Stimulated activated memory B cell treated with anti-CD40 and anti-IgM and Interleukin-4, amounts not matched to agents 10 μg/mL and 1 μg/mL and 100 μg/mL, for 72 hours (primary cell): Measurements from ENCODE around the gene CCNG1.
"Not testable (repeated sequence)": the region's sequence is repeated elsewhere in the genome, so short reads cannot be mapped to it uniquely, and the experiment has no call there.

Experiments used
- ATAC-seq: fragments of 150-1000 bp; cut with Tn5 transposase; 2 replicates; pipeline ENCODE4 v1.10.0; 2021
- H3K27ac Mint-ChIP-seq: one replicate; pipeline ENCODE4 v1.8.0; 2022; ENCODE audit warnings: mild to moderate bottlenecking, mixed read lengths
- H3K27me3 Mint-ChIP-seq: one replicate; pipeline ENCODE4 v1.8.0; 2022; ENCODE audit warnings: mixed read lengths
- H3K36me3 Mint-ChIP-seq: one replicate; pipeline ENCODE4 v1.8.0; 2022; ENCODE audit warnings: mixed read lengths
- H3K4me1 Mint-ChIP-seq: one replicate; pipeline ENCODE4 v1.8.0; 2022; ENCODE audit warnings: mixed read lengths
- H3K4me3 Mint-ChIP-seq: one replicate; pipeline ENCODE4 v1.8.0; 2022; ENCODE audit warnings: mild to moderate bottlenecking, moderate library complexity, mixed read lengths
- H3K9me3 Mint-ChIP-seq: one replicate; pipeline ENCODE4 v1.8.0; 2022; ENCODE audit warnings: mixed read lengths

CCNG1 gene

DNA sequence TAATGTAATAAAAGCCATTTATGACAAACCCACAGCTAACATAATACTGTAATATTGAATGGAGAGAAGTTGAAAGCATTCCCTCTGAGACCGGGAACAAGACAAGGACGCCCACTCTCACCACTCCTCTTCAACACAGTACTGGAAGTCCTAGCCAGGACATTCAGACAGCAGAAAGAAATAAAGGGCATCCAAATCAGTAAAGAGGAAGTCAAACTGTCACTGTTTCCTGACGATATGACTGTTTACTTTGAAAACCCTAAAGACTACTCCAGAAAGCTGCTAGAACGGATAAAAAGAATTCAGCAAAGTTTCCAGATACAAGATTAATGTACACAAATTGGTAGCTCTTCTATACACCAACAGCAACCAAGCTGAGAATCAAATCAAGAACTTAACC is 11.3 kb upstream of the CCNG1 start:
- H3K27me3 Mint-ChIP-seq, H3K27ac Mint-ChIP-seq, ATAC-seq, H3K36me3 Mint-ChIP-seq, H3K4me1 Mint-ChIP-seq, H3K9me3 Mint-ChIP-seq, H3K4me3 Mint-ChIP-seq: not testable (repeated sequence)

DNA sequence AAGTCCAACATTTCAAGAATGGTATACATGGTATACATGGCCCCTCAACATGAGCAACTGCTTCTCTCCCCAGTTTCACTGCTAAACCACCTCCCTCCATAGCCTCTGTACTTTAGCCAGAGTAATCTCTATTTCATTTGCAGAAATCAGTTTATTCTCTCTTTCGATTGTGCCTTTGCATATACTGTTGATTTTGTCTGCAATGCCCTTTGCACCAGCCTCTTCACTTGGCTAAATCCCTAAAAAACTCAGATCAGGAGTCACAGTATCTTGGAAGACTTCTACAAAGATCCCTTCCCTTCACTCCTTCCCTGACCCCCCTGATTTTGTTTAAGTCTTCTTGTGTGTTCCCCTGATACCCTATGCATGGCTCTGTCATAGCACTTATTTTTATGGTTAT is 4.9 kb upstream of the CCNG1 start:
- Mint-ChIP-seq H3K27me3 (no peaks in the 10 kb centered on the region), H3K27ac (no peak overlapping the region), H3K4me3 (no peak overlapping the region), H3K4me1 (peaks cover 9% of the 10 kb centered on the region), H3K36me3 (no peaks in the 10 kb centered on the region), H3K9me3 (no peaks in the 10 kb centered on the region)
- no peak for ATAC-seq

DNA sequence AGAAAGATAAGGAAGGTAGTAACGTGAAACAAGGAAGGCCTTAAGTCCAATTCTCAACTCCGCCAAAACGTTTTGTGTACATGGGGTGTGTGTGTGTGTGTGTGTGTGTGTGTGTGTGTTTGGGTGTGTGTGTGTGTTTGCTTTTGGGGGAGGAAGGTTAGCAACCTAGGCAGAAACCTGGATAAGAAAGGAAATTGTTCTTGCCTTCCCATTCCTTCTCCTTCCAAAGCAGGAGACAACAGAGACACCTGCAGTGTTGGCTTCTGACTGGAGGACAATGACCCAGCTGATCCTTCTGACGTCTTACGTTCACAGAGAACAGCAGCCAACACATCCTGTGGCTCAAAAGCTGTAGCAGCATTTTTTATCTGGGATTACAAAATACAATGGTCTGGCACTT is 4.1 kb upstream of the CCNG1 start:
- no peak overlapping the region for H3K4me3 Mint-ChIP-seq
- ATAC-seq: no peak

DNA sequence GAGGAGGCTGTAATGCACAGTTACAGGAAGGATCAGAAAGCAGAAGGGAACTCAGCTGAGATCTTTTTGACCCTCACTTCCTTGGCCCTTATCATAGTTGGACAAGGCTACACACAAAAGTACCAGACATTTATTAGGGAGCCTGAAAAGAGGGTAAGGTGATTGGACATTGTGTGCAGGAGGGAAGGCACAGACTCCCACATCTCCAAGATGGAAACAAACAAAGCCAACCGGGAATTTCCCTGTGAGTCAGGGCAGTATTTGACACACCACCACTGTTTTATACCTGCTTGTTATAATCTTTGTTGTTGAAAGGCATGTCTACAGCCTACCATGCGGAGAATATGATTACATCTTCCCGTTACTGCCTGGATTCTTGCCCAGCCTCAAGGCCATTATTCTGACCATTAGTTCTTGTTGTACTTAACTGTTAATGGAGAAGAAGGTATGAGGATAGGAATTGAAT is 3.0 kb upstream of the CCNG1 start:
- Mint-ChIP-seq H3K4me3 (no peak overlapping the region), H3K27ac (no peak overlapping the region), H3K27me3 (no peaks in the 10 kb centered on the region), H3K9me3 (no peaks in the 10 kb centered on the region), H3K4me1 (peaks cover 20% of the 10 kb centered on the region), H3K36me3 (no peaks in the 10 kb centered on the region)
- ATAC-seq: no peak

More for the DNA sequence above, 4.1 kb upstream of the CCNG1 start:
- H3K27me3 Mint-ChIP-seq: no peaks in the 10 kb centered on the region
- no peaks in the 10 kb centered on the region for H3K9me3 Mint-ChIP-seq
- no peak overlapping the region for H3K27ac Mint-ChIP-seq
- H3K4me1 Mint-ChIP-seq: peaks cover 11% of the 10 kb centered on the region
- no peaks in the 10 kb centered on the region for H3K36me3 Mint-ChIP-seq

DNA sequence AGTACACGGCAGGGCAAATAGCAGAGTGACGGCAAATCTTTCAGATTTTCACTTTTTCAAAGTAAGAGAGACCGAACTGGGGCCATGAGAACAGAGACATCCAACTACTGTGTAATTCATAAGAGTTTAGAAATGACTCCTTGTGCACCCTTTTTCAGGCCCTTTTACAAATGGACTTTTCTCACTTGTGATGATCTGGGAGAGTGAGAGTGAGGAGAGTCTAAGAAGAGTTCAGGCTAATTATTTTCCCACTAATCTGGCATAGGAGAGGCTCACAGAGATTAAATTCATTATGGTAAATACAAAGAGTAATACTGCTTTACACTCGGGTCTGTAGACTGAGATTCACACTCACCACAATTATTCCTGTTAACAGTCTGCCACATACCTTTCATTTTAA is 880 bp upstream of the CCNG1 start:
- Mint-ChIP-seq H3K36me3 (peaks cover 5% of the 10 kb centered on the region), H3K9me3 (no peaks in the 10 kb centered on the region), H3K4me3 (peak overlapping the region; percentile 85), H3K27me3 (no peaks in the 10 kb centered on the region), H3K4me1 (peaks cover 26% of the 10 kb centered on the region), H3K27ac (peak overlapping the region; percentile 83)
- ATAC-seq: no peak

- H3K36me3 Mint-ChIP-seq: peaks cover 5% of the 10 kb centered on the region
- ATAC-seq: no peak
- peak overlapping the region; percentile 83 for H3K27ac Mint-ChIP-seq
- peak overlapping the region; percentile 85 for H3K4me3 Mint-ChIP-seq
- peaks cover 26% of the 10 kb centered on the region for H3K4me1 Mint-ChIP-seq
- H3K9me3 Mint-ChIP-seq: no peaks in the 10 kb centered on the region
- no peaks in the 10 kb centered on the region for H3K27me3 Mint-ChIP-seq
Measured at GRCh38 chr5:163437011-163437308, 435 bp upstream of the CCNG1 start.

DNA sequence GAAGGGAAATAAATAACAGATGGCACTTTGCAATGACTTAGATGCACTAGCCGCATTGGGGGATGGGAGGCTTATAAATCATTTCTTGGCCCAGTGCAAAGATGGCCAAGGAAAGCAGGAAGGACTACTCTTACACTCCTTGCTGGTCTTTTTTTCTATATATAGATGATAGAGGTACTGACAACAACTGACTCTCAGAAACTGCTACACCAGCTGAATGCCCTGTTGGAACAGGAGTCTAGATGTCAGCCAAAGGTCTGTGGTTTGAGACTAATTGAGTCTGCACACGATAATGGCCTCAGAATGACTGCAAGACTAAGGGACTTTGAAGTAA is 1.7 kb downstream of the CCNG1 start:
- no peak overlapping the region for H3K27ac Mint-ChIP-seq
- H3K36me3 Mint-ChIP-seq: peaks cover 5% of the 10 kb centered on the region
- no peak for ATAC-seq
- H3K4me3 Mint-ChIP-seq: no peak overlapping the region
- no peaks in the 10 kb centered on the region for H3K27me3 Mint-ChIP-seq
- H3K9me3 Mint-ChIP-seq: no peaks in the 10 kb centered on the region
- peaks cover 26% of the 10 kb centered on the region for H3K4me1 Mint-ChIP-seq

- Mint-ChIP-seq H3K36me3 (peaks cover 5% of the 10 kb centered on the region), H3K9me3 (no peaks in the 10 kb centered on the region), H3K4me1 (peaks cover 26% of the 10 kb centered on the region), H3K27me3 (no peaks in the 10 kb centered on the region), H3K4me3 (no peak overlapping the region), H3K27ac (no peak overlapping the region)
- ATAC-seq: no peak
Measured at GRCh38 chr5:163440954-163441353, 3.6 kb downstream of the CCNG1 start.

- H3K4me3 Mint-ChIP-seq: no peak overlapping the region
- no peaks in the 10 kb centered on the region for H3K27me3 Mint-ChIP-seq
- peaks cover 33% of the 10 kb centered on the region for H3K36me3 Mint-ChIP-seq
- peaks cover 7% of the 10 kb centered on the region for H3K4me1 Mint-ChIP-seq
- ATAC-seq: no peak
- H3K9me3 Mint-ChIP-seq: no peaks in the 10 kb centered on the region
- no peak overlapping the region for H3K27ac Mint-ChIP-seq
Measured at GRCh38 chr5:163444526-163444925, 7.1 kb downstream of the CCNG1 start.

DNA sequence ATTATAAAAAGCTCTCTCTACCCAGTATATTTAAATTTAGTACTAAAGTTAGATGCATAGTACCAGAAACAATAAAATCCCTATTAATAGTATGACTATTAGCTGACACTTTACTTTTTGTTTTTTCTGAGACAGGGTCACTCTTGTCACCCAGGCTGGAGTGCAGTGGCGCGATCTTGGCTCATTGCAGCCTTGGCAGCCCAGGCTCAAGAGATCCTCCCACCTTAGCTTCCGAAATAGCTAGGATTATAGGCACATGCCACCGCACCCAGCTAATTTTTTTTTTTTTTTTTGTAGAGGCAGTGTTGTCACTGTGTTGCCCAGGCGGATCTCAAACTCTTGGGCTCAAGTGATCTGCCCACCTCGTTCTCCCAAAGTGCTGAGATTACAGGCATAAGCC is 8.0 kb downstream of the CCNG1 start:
- no peak overlapping the region for H3K4me3 Mint-ChIP-seq
- no peak overlapping the region for H3K27ac Mint-ChIP-seq
- H3K36me3 Mint-ChIP-seq: peaks cover 39% of the 10 kb centered on the region
- H3K4me1 Mint-ChIP-seq: peaks cover 2% of the 10 kb centered on the region
- no peak for ATAC-seq
- H3K9me3 Mint-ChIP-seq: no peaks in the 10 kb centered on the region
- no peaks in the 10 kb centered on the region for H3K27me3 Mint-ChIP-seq

DNA sequence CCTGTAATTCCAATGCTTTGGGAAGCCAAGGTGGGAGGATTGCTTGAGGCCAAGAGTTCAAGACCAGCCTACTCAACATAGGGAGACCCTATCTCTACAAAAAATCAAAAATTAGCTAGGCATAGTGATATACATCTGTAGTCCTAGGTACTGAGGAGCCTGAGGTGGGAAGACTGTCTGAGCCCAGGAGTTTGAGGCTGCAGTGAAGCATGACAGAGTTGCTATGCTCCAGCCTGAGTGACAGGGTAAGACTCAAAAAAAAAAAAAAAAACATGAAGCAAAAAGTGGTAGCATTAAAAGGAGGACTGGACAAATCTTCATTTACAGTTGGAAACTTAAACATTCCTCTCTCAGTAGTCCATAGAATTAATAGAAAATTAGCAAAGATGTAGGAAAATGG is 9.8 kb downstream of the CCNG1 start:
- H3K4me1 Mint-ChIP-seq: no peaks in the 10 kb centered on the region
- H3K36me3 Mint-ChIP-seq: peaks cover 47% of the 10 kb centered on the region
- no peaks in the 10 kb centered on the region for H3K9me3 Mint-ChIP-seq
- no peaks in the 10 kb centered on the region for H3K27me3 Mint-ChIP-seq
- H3K27ac Mint-ChIP-seq: peak overlapping the region; percentile 18
- ATAC-seq: no peak
- H3K4me3 Mint-ChIP-seq: no peak overlapping the region

DNA sequence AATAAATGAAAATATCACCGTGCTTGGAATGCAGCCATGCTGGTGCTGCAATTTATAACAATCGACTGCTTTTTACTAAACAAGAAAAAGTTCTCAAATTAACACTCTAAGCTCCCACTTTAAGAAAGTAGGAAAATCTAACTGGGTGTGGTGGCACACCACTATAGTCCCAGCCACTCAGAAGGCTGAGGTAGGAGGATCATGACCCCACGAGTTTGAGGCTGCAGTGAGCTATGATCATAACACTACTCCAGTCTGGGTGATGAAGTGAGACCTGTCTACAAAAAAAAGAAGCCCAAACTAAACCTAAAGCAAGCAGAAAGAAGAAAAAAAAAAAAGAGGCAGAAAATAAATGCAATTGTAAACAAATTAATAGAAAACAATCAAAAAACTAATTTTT is 10.5 kb downstream of the CCNG1 start:
- ATAC-seq: no peak
- no peak overlapping the region for H3K27ac Mint-ChIP-seq
- no peaks in the 10 kb centered on the region for H3K4me1 Mint-ChIP-seq
- peaks cover 47% of the 10 kb centered on the region for H3K36me3 Mint-ChIP-seq
- no peaks in the 10 kb centered on the region for H3K9me3 Mint-ChIP-seq
- no peaks in the 10 kb centered on the region for H3K27me3 Mint-ChIP-seq
- H3K4me3 Mint-ChIP-seq: no peak overlapping the region

DNA sequence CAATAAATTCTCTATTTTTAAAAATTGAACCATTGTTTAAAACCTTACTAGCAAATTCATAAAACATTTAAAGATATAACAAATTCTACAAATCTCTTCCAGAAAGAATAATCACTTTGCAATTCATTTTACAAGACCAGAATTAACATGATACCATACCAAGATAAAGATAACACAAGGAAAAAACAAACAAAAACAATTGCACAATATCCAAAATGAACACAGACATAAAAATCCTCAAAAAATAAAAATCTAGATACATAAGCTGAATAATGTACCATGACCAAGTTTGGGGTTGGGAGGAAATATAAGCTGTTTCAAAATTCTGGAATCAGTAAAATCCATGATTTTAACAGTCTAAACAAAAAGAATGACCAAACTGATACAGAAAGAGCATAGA is 11.1 kb downstream of the CCNG1 start:
- peaks cover 47% of the 10 kb centered on the region for H3K36me3 Mint-ChIP-seq
- H3K27me3 Mint-ChIP-seq: no peaks in the 10 kb centered on the region
- no peaks in the 10 kb centered on the region for H3K9me3 Mint-ChIP-seq
- no peak overlapping the region for H3K27ac Mint-ChIP-seq
- H3K4me3 Mint-ChIP-seq: no peak overlapping the region
- ATAC-seq: no peak
- no peaks in the 10 kb centered on the region for H3K4me1 Mint-ChIP-seq

DNA sequence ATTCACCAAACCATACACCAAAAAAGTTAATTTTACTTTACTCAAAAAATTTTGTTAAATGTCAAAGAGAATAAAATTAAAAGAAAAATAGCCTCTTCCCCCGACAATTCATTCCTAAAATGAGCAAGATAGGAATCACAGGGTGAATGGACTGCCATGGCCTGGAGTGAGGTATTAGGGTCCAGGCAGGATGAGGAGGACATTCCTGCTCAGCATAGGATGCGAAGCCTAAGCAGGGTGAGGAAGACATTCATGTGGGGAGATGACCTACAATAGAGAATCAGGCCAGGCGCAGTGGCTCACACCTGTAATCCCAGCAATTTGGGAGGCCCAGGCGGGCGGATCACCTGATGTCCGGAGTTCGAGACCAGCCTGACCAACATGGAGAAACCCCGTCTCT is 14.1 kb downstream of the CCNG1 start:
- ATAC-seq: no peak
- H3K4me3 Mint-ChIP-seq: no peak overlapping the region
- H3K27ac Mint-ChIP-seq: no peak overlapping the region
- peaks cover 64% of the 10 kb centered on the region for H3K36me3 Mint-ChIP-seq
- H3K4me1 Mint-ChIP-seq: peaks cover 5% of the 10 kb centered on the region
- H3K9me3 Mint-ChIP-seq: no peaks in the 10 kb centered on the region
- no peaks in the 10 kb centered on the region for H3K27me3 Mint-ChIP-seq

- no peak overlapping the region for H3K4me3 Mint-ChIP-seq
- peaks cover 51% of the 10 kb centered on the region for H3K36me3 Mint-ChIP-seq
- ATAC-seq: no peak
- H3K4me1 Mint-ChIP-seq: peaks cover 13% of the 10 kb centered on the region
- H3K27ac Mint-ChIP-seq: no peak overlapping the region
- no peaks in the 10 kb centered on the region for H3K9me3 Mint-ChIP-seq
- H3K27me3 Mint-ChIP-seq: no peaks in the 10 kb centered on the region
Measured at GRCh38 chr5:163453705-163454104, 16.3 kb downstream of the CCNG1 start.

DNA sequence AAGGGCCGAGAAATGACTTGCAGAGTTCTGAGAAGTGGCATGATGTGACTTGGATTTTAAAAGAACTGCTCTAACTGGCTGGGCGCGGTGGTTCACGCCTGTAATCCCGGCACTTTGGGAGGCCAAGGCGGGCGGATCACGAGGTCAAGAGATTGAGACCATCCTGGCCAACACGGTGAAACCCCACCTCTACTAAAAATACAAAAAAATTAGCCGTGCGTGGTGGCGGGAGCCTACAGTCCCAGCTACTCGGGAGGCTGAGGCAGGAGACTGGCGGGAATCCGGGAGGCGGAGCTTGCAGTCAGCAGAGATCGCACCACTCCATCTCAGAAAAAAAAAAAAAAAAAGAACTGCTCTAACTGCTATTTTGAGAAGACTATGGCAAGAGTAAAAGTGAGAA is 18.0 kb downstream of the CCNG1 start:
- not testable (repeated sequence) for H3K4me3 Mint-ChIP-seq
- peak overlapping the region; percentile 37 for H3K27ac Mint-ChIP-seq

DNA sequence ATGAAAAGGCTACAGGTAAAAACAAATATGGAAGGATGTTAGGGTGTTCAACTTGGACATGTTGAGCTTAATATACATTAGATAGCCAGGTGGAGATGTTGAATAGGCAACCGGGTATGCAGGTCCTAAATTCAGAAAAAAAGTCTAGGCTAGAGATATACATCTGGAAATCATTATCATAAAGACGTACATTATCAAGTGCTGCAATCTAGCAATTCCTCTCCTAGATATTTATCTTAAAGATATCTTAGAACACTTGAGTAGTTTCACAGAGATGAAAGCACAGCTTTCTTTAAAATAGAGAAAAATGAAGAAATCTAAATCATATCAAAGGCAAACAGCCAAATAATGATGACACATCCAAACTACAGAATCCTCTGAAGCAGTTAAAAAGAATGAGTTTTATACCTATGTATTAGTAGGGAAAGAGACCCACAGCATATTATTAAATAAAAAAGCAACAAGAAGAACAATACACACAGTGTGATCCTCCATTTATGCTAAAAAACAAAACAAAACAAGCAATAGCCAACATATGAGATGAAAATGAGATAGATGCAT is 18.7 kb downstream of the CCNG1 start:
- ATAC-seq: no peak
- Mint-ChIP-seq H3K9me3 (no peaks in the 10 kb centered on the region), H3K27ac (no peak overlapping the region), H3K36me3 (peaks cover 31% of the 10 kb centered on the region), H3K4me3 (no peak overlapping the region), H3K4me1 (peaks cover 22% of the 10 kb centered on the region), H3K27me3 (no peaks in the 10 kb centered on the region)

More for the DNA sequence above, 18.0 kb downstream of the CCNG1 start:
- ATAC-seq, H3K9me3 Mint-ChIP-seq, H3K27me3 Mint-ChIP-seq: not testable (repeated sequence)
- peaks cover 36% of the 10 kb centered on the region for H3K36me3 Mint-ChIP-seq
- H3K4me1 Mint-ChIP-seq: peaks cover 22% of the 10 kb centered on the region
